Activated T-helper 17 cell treated with anti-CD3 and anti-CD28 coated beads, Interleukin-2, amount 50 U/mL, for 72 hours (primary cell): Measurements from ENCODE around the gene P2RY8. TPM values are rescaled to one million over a fixed set of nuclear protein-coding genes. Genes with fewer than 3 reads are reported as not detected.

Experiments used
- total RNA-seq, 2 donors: library from RNA; stranded (reverse); gene quantifications; one replicate each; pipeline ENCODE4 v1.2.3, GENCODE V29; 2022

P2RY8 gene
- total RNA-seq, 2 donors from 2014 or later: 89.0 to 105 TPM

Other genes with a start within 250 kb of the P2RY8 start
- gene IL3RA, start 200.4 kb downstream of the P2RY8 start, total RNA-seq: 1 to 10 TPM in 1 of 2 donors, under 1 TPM in 1; 0.52 to 1.2 TPM
- 100 to 1,000 TPM; 373 to 401 TPM for gene SLC25A6, start 145.1 kb downstream of the P2RY8 start, total RNA-seq
- 10 to 100 TPM; 50.6 to 65.5 TPM for gene ASMTL, start 84.3 kb downstream of the P2RY8 start, total RNA-seq
- 10 to 100 TPM; 54.3 to 79.4 TPM for gene AKAP17A, start 54.4 kb upstream of the P2RY8 start, total RNA-seq
- gene ASMT, start 77.9 kb upstream of the P2RY8 start, total RNA-seq: 1 to 10 TPM; 2.0 to 8.9 TPM